ENCODE data around the gene TENM4. TPM values are rescaled to one million over a fixed set of nuclear protein-coding genes. Genes with fewer than 3 reads are reported as not detected.

The TENM4 gene
- total and polyA plus RNA-seq, 2 of the 13 experiments (the other 11 are each of a cell fraction or from before 2014, with no cell fraction given), result not detected

DNA sequence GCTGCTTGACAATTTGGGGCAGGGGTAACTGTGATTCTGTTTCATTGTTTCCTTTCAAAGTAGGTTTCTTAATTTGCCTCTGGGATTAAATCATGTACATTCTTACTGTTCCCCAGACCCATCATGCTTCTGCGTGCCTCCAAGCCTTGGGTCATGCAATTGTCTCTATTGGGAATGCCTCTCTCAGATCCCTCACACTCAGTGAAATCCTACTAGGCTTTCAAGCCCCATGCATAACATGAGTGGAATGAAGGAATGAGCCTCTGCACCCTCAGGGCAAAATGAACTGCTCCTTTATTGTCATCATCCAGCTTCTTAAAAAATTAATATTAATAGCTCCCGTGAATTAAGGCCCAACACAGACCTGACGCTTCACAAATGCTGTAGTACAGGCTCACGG lies 381.7 kb downstream of the TENM4 start:
- H3K27ac ChIP-seq (ENCODE audit: extremely low read length, insufficient read depth, low read length), result no peak overlapping the region
- no TSS peak for BruUV-seq (replicated peaks)
- H2AFZ ChIP-seq (ENCODE audit: low read length), result no peak overlapping the region
- no peaks in the 10 kb centered on the region for H3K79me2 ChIP-seq (ENCODE audit: insufficient read depth, low read length)
- intact Hi-C loops (cut with micrococcal nuclease; ENCODE audit: unreplicated experiment) (no loop called here), in situ Hi-C loops (cut with HindIII; ENCODE audit: extremely low pct_ligation_motif_present, low pct_unique_long_range_greater_than_20kb) (no loop called here)
- FAIRE-seq, result no peak
- no peak for TF ChIP-seq NFATC3 (CRISPR knock-in tag; IDR thresholded peaks at IDR 0.05)
- TF ChIP-seq ZNF644 (CRISPR knock-in tag; IDR thresholded peaks at IDR 0.05; ENCODE audit: low read depth), result no peak
- TF ChIP-seq, protein P1, sequence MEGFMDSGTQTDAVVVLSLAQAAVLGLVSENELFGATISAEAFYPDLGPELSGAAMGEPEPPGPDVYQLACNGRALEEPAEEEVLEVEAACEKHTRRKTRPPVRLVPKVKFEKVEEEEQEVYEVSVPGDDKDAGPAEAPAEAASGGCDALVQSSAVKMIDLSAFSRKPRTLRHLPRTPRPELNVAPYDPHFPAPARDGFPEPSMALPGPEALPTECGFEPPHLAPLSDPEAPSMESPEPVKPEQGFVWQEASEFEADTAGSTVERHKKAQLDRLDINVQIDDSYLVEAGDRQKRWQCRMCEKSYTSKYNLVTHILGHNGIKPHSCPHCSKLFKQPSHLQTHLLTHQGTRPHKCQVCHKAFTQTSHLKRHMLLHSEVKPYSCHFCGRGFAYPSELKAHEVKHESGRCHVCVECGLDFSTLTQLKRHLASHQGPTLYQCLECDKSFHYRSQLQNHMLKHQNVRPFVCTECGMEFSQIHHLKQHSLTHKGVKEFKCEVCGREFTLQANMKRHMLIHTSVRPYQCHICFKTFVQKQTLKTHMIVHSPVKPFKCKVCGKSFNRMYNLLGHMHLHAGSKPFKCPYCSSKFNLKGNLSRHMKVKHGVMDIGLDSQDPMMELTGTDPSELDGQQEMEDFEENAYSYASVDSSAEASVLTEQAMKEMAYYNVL (CRISPR knock-in tag; IDR thresholded peaks at IDR 0.05; ENCODE audit: borderline replicate concordance), result no peak
- TF ChIP-seq, protein P2, sequence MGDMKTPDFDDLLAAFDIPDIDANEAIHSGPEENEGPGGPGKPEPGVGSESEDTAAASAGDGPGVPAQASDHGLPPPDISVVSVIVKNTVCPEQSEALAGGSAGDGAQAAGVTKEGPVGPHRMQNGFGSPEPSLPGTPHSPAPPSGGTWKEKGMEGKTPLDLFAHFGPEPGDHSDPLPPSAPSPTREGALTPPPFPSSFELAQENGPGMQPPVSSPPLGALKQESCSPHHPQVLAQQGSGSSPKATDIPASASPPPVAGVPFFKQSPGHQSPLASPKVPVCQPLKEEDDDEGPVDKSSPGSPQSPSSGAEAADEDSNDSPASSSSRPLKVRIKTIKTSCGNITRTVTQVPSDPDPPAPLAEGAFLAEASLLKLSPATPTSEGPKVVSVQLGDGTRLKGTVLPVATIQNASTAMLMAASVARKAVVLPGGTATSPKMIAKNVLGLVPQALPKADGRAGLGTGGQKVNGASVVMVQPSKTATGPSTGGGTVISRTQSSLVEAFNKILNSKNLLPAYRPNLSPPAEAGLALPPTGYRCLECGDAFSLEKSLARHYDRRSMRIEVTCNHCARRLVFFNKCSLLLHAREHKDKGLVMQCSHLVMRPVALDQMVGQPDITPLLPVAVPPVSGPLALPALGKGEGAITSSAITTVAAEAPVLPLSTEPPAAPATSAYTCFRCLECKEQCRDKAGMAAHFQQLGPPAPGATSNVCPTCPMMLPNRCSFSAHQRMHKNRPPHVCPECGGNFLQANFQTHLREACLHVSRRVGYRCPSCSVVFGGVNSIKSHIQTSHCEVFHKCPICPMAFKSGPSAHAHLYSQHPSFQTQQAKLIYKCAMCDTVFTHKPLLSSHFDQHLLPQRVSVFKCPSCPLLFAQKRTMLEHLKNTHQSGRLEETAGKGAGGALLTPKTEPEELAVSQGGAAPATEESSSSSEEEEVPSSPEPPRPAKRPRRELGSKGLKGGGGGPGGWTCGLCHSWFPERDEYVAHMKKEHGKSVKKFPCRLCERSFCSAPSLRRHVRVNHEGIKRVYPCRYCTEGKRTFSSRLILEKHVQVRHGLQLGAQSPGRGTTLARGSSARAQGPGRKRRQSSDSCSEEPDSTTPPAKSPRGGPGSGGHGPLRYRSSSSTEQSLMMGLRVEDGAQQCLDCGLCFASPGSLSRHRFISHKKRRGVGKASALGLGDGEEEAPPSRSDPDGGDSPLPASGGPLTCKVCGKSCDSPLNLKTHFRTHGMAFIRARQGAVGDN (CRISPR knock-in tag; IDR thresholded peaks at IDR 0.05), result no peak
- no peak for TF ChIP-seq ZFY (CRISPR knock-in tag; IDR thresholded peaks at IDR 0.05)
- TF ChIP-seq SP1 (IDR thresholded peaks at IDR 0.05), result no peak
- TF ChIP-seq SP1 (CRISPR knock-in tag; IDR thresholded peaks at IDR 0.05), result no peak
- no peak for TF ChIP-seq MIER3 (CRISPR knock-in tag; IDR thresholded peaks at IDR 0.05; ENCODE audit: borderline replicate concordance)
- TF ChIP-seq RFXANK (CRISPR knock-in tag; IDR thresholded peaks at IDR 0.05), result no peak
- TF ChIP-seq RFX3 (CRISPR knock-in tag; IDR thresholded peaks at IDR 0.05), result no peak
- no peak for TF ChIP-seq ZNF570 (CRISPR knock-in tag; IDR thresholded peaks at IDR 0.05; ENCODE audit: borderline replicate concordance)
- TF ChIP-seq RAD51 (IDR thresholded peaks at IDR 0.05; ENCODE audit: borderline replicate concordance), result no peak
- no peak for TF ChIP-seq ZNF124 (CRISPR knock-in tag; IDR thresholded peaks at IDR 0.05)
- no peak for TF ChIP-seq ZNF329 (CRISPR knock-in tag; IDR thresholded peaks at IDR 0.05; ENCODE audit: low read depth)
- no peaks in the 10 kb centered on the region for H3K36me3 ChIP-seq (replicated peaks in 1 of 2; ENCODE audit: control insufficient read depth in 1 of 2, insufficient read depth in 2 of 2, low read length in 2 of 2)
- H3K9me3 ChIP-seq (ENCODE audit: low read length), result no peaks in the 10 kb centered on the region
- no peak for ATAC-seq
- H3K4me2 ChIP-seq (ENCODE audit: low read depth, low read length), result no peak overlapping the region
- no peak for DNase-seq (ENCODE audit: low spot score)
- POLR2A ChIA-PET, result no interaction called here
- H3K4me1 ChIP-seq (ENCODE audit: insufficient read depth, low read length), result no peaks in the 10 kb centered on the region
- no peaks in the 10 kb centered on the region for H4K20me1 ChIP-seq (ENCODE audit: insufficient read depth, low read length)
- CTCF ChIA-PET (ENCODE audit: low intra/inter-chr PET ratio, low total read pairs), result no interaction called here
- H3K27me3 ChIP-seq (ENCODE audit: control insufficient read depth in 1 of 2, insufficient read depth in 2 of 2, low read length in 2 of 2), result no peaks in the 10 kb centered on the region
- H3K4me3 ChIP-seq (replicated peaks in 1 of 3; ENCODE audit: insufficient read depth in 1 of 3, low read depth in 2 of 3, low read length in 3 of 3), result no peak overlapping the region
- H3K9ac ChIP-seq (ENCODE audit: insufficient read depth, low read depth, low read length), result no peak overlapping the region
- 31% methylated on average over 4 of the region's 4 CpGs for WGBS (ENCODE audit: low lambda C conversion rate)

Data from HepG2 (cell line).